ENCODE measurements around the gene ZNF414.

Gene ZNF414

GRCh38 chr19:8489561-8490394 is 24.2 kb downstream of the ZNF414 start:
- DNase-seq (ENCODE audit: insufficient read length, low spot score) (no peak), FAIRE-seq (no peak)

GRCh38 chr19:8488365-8488764 is 25.6 kb downstream of the ZNF414 start:
- FAIRE-seq, result no peak
- no peak for TF ChIP-seq CTCF (IDR thresholded peaks at IDR 0.05; ENCODE audit: insufficient read depth, missing control alignments)
- DNase-seq (ENCODE audit: insufficient read length, low spot score), result no peak

More at GRCh38 chr19:8489561-8490394, 24.2 kb downstream of the ZNF414 start:
- TF ChIP-seq CTCF (IDR thresholded peaks at IDR 0.05; ENCODE audit: insufficient read depth, missing control alignments), result no peak

- DNase-seq (ENCODE audit: insufficient read length, low spot score), result no peak
- TF ChIP-seq CTCF (IDR thresholded peaks at IDR 0.05; ENCODE audit: insufficient read depth, missing control alignments), result no peak
- FAIRE-seq, result no peak
Measured at GRCh38 chr19:8487137-8487851, 26.7 kb downstream of the ZNF414 start.

- DNase-seq (ENCODE audit: insufficient read length, low spot score) (no peak), FAIRE-seq (no peak)
- TF ChIP-seq CTCF (IDR thresholded peaks at IDR 0.05; ENCODE audit: insufficient read depth, missing control alignments), result no peak
Measured at GRCh38 chr19:8486661-8487136, 27.3 kb downstream of the ZNF414 start.

GRCh38 chr19:8485561-8486371 is 28.2 kb downstream of the ZNF414 start:
- FAIRE-seq (no peak), DNase-seq (ENCODE audit: insufficient read length, low spot score) (no peak)
- TF ChIP-seq CTCF (IDR thresholded peaks at IDR 0.05; ENCODE audit: insufficient read depth, missing control alignments), result no peak

GRCh38 chr19:8484331-8484894 is 29.6 kb downstream of the ZNF414 start:
- FAIRE-seq (no peak), DNase-seq (ENCODE audit: insufficient read length, low spot score) (no peak)
- TF ChIP-seq CTCF (IDR thresholded peaks at IDR 0.05; ENCODE audit: insufficient read depth, missing control alignments), result no peak

All from D721Med (cell line).